K562 (cell line): ENCODE measurements around the gene FAM200A. TPM values are rescaled to one million over a fixed set of nuclear protein-coding genes. Genes with fewer than 3 reads are reported as not detected.

Experiments
- ATAC-seq: fragments of 200-7000 bp; cut with Tn5 transposase; 3 replicates; pipeline ENCODE4 v1.9.1; 2020; ENCODE audit warnings: moderate library complexity
- BruUV-seq: library from RNA; stranded (reverse); fragments of 400-500 nt; replicated peaks from 2 replicates; lab custom pipeline; 2021; lab: Mats Ljungman, UMichigan
- CTCF ChIA-PET: fragments of 300-600 bp; formaldehyde crosslinking; extraction: SDS; loops from one replicate; lab custom pipeline; 2021; ENCODE audit warnings: low intra/inter-chr PET ratio; lab: Yijun Ruan, JAX
- POLR2A ChIA-PET: fragments of 300-600, 350-650 bp; sonication (Branson Sonifier 250); formaldehyde crosslinking; extraction: SDS; loops from one replicate; lab custom pipeline; 2021; ENCODE audit warnings: antibody characterized with exemption, inconsistent platforms; lab: Yijun Ruan, JAX
- DNase-seq, 4 experiments: peaks; one replicate each; pipeline versions ENCODE4 v3.0.0 to v3.0.0-alpha.2; 2011 to 2018; ENCODE audit warnings: low spot score in 3 of 4, mixed read lengths in 3 of 4; ENCODE audit errors: extremely low read depth in 1 of 4
- FAIRE-seq: peaks from 2 replicates; lab custom pipeline; 2011; peaks lifted over from hg19 to GRCh38; lab: Jason Lieb, UNC
- H2AFZ ChIP-seq: 2 replicates; pipeline ENCODE4 v1.6.0; 2011; ENCODE audit warnings: low read depth, low read length, control low read depth, inconsistent platforms
- H3K27ac ChIP-seq: fragments of 200-600 bp; 3 replicates; pipeline ENCODE4 v1.8.0; 2011; ENCODE audit warnings: low read depth, mild to moderate bottlenecking, control low read depth, inconsistent platforms, low read length, moderate library complexity, mixed read lengths; ENCODE audit errors: extremely low read depth
- H3K27me3 ChIP-seq, 2 experiments: fragments of 300-600 bp in 1 of 2; 2 replicates in 1 of 2; 3 replicates in 1 of 2; pipeline versions ENCODE4 v1.6.0 to v1.8.0; 2011; ENCODE audit warnings: inconsistent platforms in 2 of 2, low read length in 2 of 2, mild to moderate bottlenecking in 1 of 2, mixed read lengths in 1 of 2, moderate library complexity in 1 of 2; ENCODE audit not compliant: control insufficient read depth in 2 of 2, insufficient read depth in 2 of 2
- H3K36me3 ChIP-seq: fragments of 300-600 bp; 3 replicates; pipeline ENCODE4 v1.8.0; 2011; ENCODE audit warnings: mild to moderate bottlenecking, low read length, inconsistent platforms; ENCODE audit not compliant: control insufficient read depth, insufficient read depth
- H3K4me1 ChIP-seq, 2 experiments: fragments of 200-600 bp in 1 of 2; replicated peaks in 1 of 2; 2 replicates in 1 of 2; 3 replicates in 1 of 2; pipeline versions ENCODE4 v1.5.1 to v1.8.0; 2011; ENCODE audit warnings: inconsistent platforms in 2 of 2, low read length in 2 of 2, mild to moderate bottlenecking in 1 of 2, mixed read lengths in 1 of 2, moderate library complexity in 1 of 2; ENCODE audit not compliant: control insufficient read depth in 2 of 2, insufficient read depth in 2 of 2
- H3K4me2 ChIP-seq: 2 replicates; pipeline ENCODE4 v1.6.1; 2011; ENCODE audit warnings: low read length, control low read depth, inconsistent platforms, mixed read lengths; ENCODE audit not compliant: insufficient read depth
- H3K4me3 ChIP-seq: fragments of 200-600 bp; sonication (generic), shearing (Covaris generic); 2 replicates; pipeline ENCODE4 v1.5.1; 2016; ENCODE audit warnings: control low read depth, inconsistent platforms
- H3K79me2 ChIP-seq: fragments of 200-600 bp; 3 replicates; pipeline ENCODE4 v1.8.0; 2011; ENCODE audit warnings: low read length, inconsistent platforms; ENCODE audit not compliant: control insufficient read depth, insufficient read depth
- H3K9ac ChIP-seq, 2 experiments: 2 replicates each; pipeline versions ENCODE4 v1.6.0 to v1.6.1; 2011; ENCODE audit warnings: low read depth in 2 of 2, low read length in 2 of 2, control low read depth in 1 of 2, inconsistent platforms in 1 of 2, mild to moderate bottlenecking in 1 of 2, mixed read lengths in 1 of 2; ENCODE audit not compliant: insufficient read depth in 1 of 2
- H3K9me1 ChIP-seq: one replicate; pipeline ENCODE4 v1.6.0; 2011; ENCODE audit warnings: inconsistent platforms, mild to moderate bottlenecking, low read length, moderate library complexity; ENCODE audit not compliant: control insufficient read depth, insufficient read depth
- H3K9me3 ChIP-seq: replicated peaks from 2 replicates; pipeline ENCODE4 v1.5.1; 2011; ENCODE audit warnings: low read depth, low read length, inconsistent platforms; ENCODE audit not compliant: control insufficient read depth, insufficient read depth
- H4K20me1 ChIP-seq: replicated peaks from 2 replicates; pipeline ENCODE4 v1.6.1; 2011; ENCODE audit warnings: low read length, inconsistent platforms, mixed read lengths; ENCODE audit not compliant: control insufficient read depth, insufficient read depth
- HNRNPLL ChIP-seq: fragments of 200-400 bp; formaldehyde crosslinking; IDR thresholded peaks from 2 replicates; pipeline ENCODE4 v1.6.1; 2017; ENCODE audit warnings: low read length, low read depth, mild to moderate bottlenecking; ENCODE audit not compliant: poor library complexity, severe bottlenecking
- NFIC ChIP-seq: fragments of 450-650 bp; IDR thresholded peaks from 2 replicates; pipeline ENCODE4 v1.6.1; 2017; ENCODE audit warnings: mild to moderate bottlenecking, inconsistent platforms
- TEAD4 ChIP-seq, 2 experiments: sonication (generic) in 1 of 2; formaldehyde crosslinking in 1 of 2; IDR thresholded peaks; 2 replicates each; pipeline versions ENCODE4 v1.6.1 to v1.8.0; 2012 to 2022; ENCODE audit warnings: borderline replicate concordance in 1 of 2, inconsistent platforms in 1 of 2, low read length in 1 of 2, mild to moderate bottlenecking in 1 of 2, missing genetic modification reagents in 1 of 2
- XRCC3 ChIP-seq: fragments of 450-650 bp; IDR thresholded peaks from 2 replicates; pipeline ENCODE4 v1.6.1; 2017; ENCODE audit warnings: mild to moderate bottlenecking, moderate library complexity
- WGBS: fragments of 100-300 bp; shearing (Covaris generic); methylation state at CpG from one replicate; pipeline ENCODE4 v1.1.6; 2016; ENCODE audit warnings: low coverage, mixed read lengths; ENCODE audit not compliant: insufficient coverage; ENCODE audit errors: missing lambda C conversion rate; 5-methylcytosine and 5-hydroxymethylcytosine counted together
- in situ Hi-C: fragments of 300-500 bp; cut with MboI; formaldehyde crosslinking; loops from 4 replicates; pipeline ENCODE4 v1.15.0; 2018; ENCODE audit warnings: inconsistent platforms, mixed read lengths
- intact Hi-C: fragments of 100-400 bp; cut with micrococcal nuclease; formaldehyde crosslinking; loops from 2 replicates; pipeline ENCODE4 v1.14.2; 2022
- polyA plus RNA-seq, 8 experiments: library from polyadenylated mRNA; depleted of rRNA in 4 of 8; stranded (reverse) in 5 of 8; unstranded in 3 of 8; fragments of >200 nt; fragmentation: Nextera tagmentation in 2 of 8; fragmentation: Illumina TruSeq in 1 of 8; extraction: Ambion mirVana in 2 of 8; extraction: Trizol in 1 of 8; gene quantifications; 2 replicates each; pipeline versions ENCODE4 v1.2.1 to v1.2.3, GENCODE V29; 2011 to 2014; ENCODE audit warnings: inconsistent platforms in 1 of 8, missing spikeins in 1 of 8
- total RNA-seq, 7 experiments: library from RNA; depleted of rRNA in 6 of 7; stranded (reverse); fragments of >200 nt in 6 of 7; fragmentation: Illumina TruSeq in 2 of 7; extraction: Trizol in 2 of 7; gene quantifications; 2 replicates each; pipeline versions ENCODE4 v1.2.1 to v1.2.3, GENCODE V29; 2011 to 2021; ENCODE audit warnings: low replicate concordance in 1 of 7
- TF ChIP-seq, protein P1 (sequence below): fragments of 450-650 bp; IDR thresholded peaks from 2 replicates; pipeline ENCODE4 v1.6.1; 2016; ENCODE audit warnings: low read depth, mild to moderate bottlenecking, moderate library complexity

Gene FAM200A
- total and polyA plus RNA-seq, 9 of the 15 experiments (the other 6 are each of a cell fraction or from before 2014, with no cell fraction given), result 3.3 to 11.2 (median 8.3) TPM

DNA sequence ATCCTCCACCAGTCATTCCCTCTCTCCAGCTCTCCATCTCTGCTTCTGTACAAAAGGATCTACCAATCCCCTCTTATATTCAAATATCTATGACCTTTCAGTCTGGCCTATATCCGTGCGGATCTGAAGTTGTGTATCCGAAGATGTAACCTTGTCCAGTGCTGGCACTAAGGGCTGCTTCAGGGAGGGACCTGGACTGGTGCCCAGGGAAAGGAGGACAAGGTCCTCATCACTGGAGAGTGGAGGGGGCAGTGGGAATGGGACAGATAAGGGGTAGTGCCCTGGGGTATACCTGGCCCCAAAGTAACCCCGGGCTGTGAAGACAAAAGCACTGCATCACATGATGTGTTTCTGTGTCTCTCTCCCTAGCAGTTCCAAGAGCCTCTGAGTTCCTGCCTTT is 47.9 kb upstream of the FAM200A start:
- no peaks in the 10 kb centered on the region for H3K9me1 ChIP-seq
- in situ Hi-C loops, result no loop called here
- POLR2A ChIA-PET, result no interaction called here

More for the DNA sequence above, 47.9 kb upstream of the FAM200A start:
- no TSS peak for BruUV-seq
- no peak for FAIRE-seq
- intact Hi-C loops, result no loop called here
- no peaks in the 10 kb centered on the region for H3K79me2 ChIP-seq
- no peak for TF ChIP-seq TEAD4 (IDR thresholded peaks at IDR 0.05; ENCODE audit: low read length)
- no peak for TF ChIP-seq TEAD4 (CRISPR knock-in tag; IDR thresholded peaks at IDR 0.05; ENCODE audit: borderline replicate concordance)
- no peak for TF ChIP-seq NFIC
- TF ChIP-seq, protein P1, sequence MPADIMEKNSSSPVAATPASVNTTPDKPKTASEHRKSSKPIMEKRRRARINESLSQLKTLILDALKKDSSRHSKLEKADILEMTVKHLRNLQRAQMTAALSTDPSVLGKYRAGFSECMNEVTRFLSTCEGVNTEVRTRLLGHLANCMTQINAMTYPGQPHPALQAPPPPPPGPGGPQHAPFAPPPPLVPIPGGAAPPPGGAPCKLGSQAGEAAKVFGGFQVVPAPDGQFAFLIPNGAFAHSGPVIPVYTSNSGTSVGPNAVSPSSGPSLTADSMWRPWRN, result no peak
- TF ChIP-seq XRCC3, result no peak
- no peak for TF ChIP-seq HNRNPLL
- TF ChIP-seq, all 486 proteins: peak for 0
- CTCF ChIA-PET, result no interaction called here
- ATAC-seq (no peak), DNase-seq (no peak)
- H3K36me3 ChIP-seq, result no peaks in the 10 kb centered on the region
- H3K9ac ChIP-seq, result no peak overlapping the region
- no peak overlapping the region for H3K27ac ChIP-seq
- no peak overlapping the region for H2AFZ ChIP-seq
- H3K4me2 ChIP-seq, result no peak overlapping the region
- H3K9me3 ChIP-seq, result no peaks in the 10 kb centered on the region
- peaks cover 4 to 11% of the 10 kb centered on the region in 2 experiments; a peak in 3 of 5 replicates for H3K4me1 ChIP-seq
- H3K4me3 ChIP-seq, result no peak overlapping the region
- H3K27me3 ChIP-seq, result no peaks in the 10 kb centered on the region; a peak in 1 of 5 replicates
- H4K20me1 ChIP-seq, result no peaks in the 10 kb centered on the region
- WGBS, result 20% methylated on average over 4 of the region's 4 CpGs
